HG02884 (cell line): ENCODE results near the gene MRPL19.

Experiments used
- ATAC-seq: cut with Tn5 transposase; IDR thresholded peaks from one replicate; pipeline ENCODE4 v1.9.1; 2021; ENCODE audit warnings: mild to moderate bottlenecking, moderate library complexity; ENCODE audit not compliant: unreplicated experiment

Gene MRPL19

DNA sequence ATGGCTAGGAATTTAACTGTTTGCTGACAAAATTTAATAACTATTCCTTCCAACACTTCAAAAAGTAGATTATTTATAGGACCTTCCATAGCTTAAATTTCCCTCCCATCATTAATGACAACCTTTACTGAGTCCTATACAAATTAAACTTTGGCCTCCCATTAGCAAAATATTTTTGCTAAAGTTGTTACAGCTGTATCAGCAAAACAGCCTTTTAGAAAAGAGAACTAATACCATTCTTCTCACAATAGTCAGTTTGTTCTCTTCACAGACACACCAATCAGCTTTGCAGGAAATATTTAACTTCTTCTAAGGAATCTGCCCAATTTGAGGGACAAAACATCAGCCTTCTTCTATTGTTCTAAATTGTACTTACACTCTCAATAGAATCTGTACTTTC is 76.1 kb downstream of the MRPL19 start:
- no peak for ATAC-seq

DNA sequence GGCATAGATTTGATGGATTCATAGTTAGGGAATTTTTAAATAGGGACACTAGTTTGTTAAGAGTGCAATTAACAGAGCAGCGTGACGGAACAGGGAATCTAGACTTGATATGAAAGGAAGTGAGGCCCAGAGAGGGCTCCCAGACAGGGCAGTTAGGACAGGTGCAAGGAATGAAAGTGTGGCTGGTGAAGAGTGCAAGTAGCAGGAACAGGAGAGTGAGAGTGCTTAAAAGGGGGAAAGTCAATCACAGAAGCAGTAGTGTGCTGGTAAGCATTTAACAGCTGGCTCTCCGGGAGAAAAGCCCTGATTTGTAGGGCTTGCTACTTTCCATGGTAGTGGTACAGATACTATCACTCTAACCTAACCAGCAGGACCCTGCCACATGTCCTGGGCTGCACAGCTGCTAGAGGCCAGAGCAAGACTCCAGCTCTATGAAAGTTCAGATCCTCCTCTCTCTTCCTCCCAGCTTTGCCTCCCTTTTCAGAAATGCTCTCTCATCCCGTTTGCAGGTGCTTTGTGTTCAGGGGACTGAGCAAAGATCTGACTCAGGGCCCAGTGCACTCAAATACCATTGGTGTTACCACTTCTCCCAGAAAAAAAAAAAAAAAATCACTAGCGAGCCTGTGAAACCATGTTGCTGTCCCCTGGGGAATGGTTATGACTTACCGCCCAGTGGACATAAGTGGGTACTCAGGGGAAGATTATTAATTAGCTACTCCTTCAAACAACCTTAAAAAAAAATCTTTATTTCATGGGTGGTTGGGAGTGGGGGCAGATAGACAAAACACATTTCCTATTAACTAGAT is 82.2 kb downstream of the MRPL19 start:
- ATAC-seq, result no peak

DNA sequence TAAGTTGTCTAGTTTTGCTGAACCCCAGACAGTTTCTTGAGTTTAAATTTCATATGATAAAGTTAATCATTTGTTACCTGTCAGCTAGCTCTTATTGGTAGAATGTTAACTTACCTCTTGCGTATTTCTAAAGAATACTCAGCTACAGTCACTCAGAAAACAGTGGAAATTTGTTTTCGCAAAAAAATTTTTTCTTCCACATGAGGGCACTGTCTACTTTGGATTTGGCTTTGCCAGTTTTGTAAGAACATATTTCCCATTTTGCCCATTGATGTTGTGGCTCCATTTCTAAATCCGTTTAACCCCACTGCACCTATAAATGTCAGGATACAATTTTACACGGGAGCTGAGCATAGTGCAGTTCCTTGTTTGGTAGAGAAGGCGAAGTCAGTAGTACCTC is 83.3 kb downstream of the MRPL19 start:
- no peak for ATAC-seq

DNA sequence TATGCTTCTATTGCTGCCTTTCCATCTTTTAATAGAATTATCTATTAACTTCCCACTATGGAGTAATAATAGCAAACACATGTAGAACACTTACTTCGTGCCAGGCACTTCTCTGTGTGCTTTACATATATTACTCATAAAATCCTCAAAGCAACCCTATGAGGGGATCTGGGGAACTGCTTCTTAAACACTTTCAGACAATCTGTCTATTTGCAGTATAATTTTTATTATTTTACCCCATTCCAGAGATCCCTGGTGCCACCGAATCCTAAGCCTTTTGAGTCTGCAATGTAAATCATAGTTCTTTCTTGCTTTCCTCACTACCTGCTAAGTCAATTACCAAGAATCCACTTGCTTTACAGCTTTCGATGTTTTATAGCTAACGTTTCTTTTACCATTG is 89.7 kb downstream of the MRPL19 start:
- ATAC-seq, result no peak

GRCh38 chr2:75737961-75738360 is 91.4 kb downstream of the MRPL19 start:
- no peak for ATAC-seq
